ENCODE data around the gene YBX2.
A peak's percentile ranks its signal among the peaks of the same experiment; 100 is the strongest.

The YBX2 gene

DNA sequence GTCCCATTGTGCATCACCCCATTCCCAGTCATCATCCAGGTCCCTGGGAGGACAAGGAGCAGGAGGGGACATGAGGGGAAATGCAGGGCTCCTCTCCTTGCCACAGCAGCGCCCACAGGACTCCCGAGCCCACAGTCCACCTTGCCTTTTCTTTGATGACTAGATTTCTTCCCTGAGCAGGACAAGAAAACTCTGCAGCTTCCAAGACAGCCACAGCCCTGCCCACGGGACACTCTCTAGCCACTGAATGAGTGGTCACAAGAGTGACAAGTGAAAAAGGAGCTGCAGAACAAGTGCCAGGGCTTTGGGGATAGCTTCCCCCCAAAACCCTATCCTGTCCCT is 30.0 kb upstream of the YBX2 start:
- H3K4me3 ChIP-seq (ENCODE audit: low read depth, low read length), result no peak overlapping the region
- TF ChIP-seq CTCF (IDR thresholded peaks at IDR 0.05; ENCODE audit: low read depth, low read length), result no peak
- peaks cover 23% of the 10 kb centered on the region for H3K36me3 ChIP-seq
- no peaks in the 10 kb centered on the region for H3K9me3 ChIP-seq
- H3K27me3 ChIP-seq, result no peaks in the 10 kb centered on the region
- no peak for DNase-seq
- no peaks in the 10 kb centered on the region for H3K4me1 ChIP-seq

- peaks cover 23% of the 10 kb centered on the region for H3K36me3 ChIP-seq
- no peak overlapping the region for H3K4me3 ChIP-seq (ENCODE audit: low read depth, low read length)
- no peaks in the 10 kb centered on the region for H3K27me3 ChIP-seq
- TF ChIP-seq CTCF (IDR thresholded peaks at IDR 0.05; ENCODE audit: low read depth, low read length), result peak; percentile 70
- peak; percentile 61 for DNase-seq
- no peaks in the 10 kb centered on the region for H3K4me1 ChIP-seq
- H3K9me3 ChIP-seq, result no peaks in the 10 kb centered on the region
Measured at GRCh38 chr17:7323731-7324437, 29.4 kb upstream of the YBX2 start.

DNA sequence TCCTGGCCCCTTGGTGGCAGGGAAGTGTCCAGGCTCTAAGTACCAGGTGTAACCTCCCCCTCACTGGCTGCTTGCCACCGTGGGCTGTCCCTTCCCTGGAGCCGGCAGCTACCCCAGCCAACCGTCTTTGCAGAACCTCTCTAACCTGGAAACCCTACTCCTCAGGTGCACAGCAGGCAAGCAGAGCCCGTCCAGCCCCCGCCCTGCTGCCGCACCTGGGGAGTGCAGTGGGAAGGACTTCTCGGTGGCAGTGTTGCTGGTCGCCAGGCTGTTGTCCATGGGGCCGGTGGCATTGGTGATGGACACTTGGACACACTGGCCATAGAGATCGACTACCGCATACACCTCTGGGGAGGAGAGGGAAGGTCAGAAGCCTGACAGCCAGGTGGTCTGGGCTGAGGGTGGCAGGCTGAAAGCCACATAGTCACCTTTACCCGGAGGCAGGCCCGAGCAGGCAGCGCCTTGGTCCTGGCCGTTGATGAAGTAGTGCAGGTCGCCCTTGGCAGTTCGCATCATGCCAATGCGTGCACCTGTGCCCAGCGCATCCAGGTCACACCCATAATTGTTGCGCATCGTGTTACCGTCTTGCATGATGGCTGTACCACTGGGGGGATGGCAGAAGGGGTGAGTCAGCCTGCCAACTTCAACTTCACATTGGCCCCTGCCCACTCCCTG is 28.2 kb upstream of the YBX2 start:
- H3K4me1 ChIP-seq, result no peaks in the 10 kb centered on the region
- DNase-seq, result no peak
- TF ChIP-seq CTCF (IDR thresholded peaks at IDR 0.05; ENCODE audit: low read depth, low read length), result no peak
- H3K36me3 ChIP-seq, result peaks cover 23% of the 10 kb centered on the region
- H3K4me3 ChIP-seq (ENCODE audit: low read depth, low read length), result no peak overlapping the region
- no peaks in the 10 kb centered on the region for H3K27me3 ChIP-seq
- no peaks in the 10 kb centered on the region for H3K9me3 ChIP-seq

DNA sequence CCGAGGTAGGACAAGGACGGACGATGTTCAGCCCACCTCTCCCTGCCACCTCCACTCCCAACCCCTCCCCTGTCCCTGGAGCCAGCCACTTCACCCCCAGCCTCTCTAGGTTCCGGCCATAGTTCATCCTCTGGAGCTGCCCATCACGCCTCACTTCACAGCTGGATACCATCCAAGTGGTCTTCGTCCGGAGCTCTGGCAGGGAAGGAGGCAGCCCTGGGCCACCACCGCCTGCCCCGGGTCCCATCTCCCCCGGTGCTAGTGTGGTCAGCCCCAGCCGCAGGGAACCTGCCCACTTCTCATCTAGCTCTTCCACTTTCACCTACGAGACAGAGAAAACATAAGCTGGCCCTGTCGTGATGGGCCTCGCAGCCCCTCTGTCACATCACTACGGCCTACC is 27.0 kb upstream of the YBX2 start:
- no peaks in the 10 kb centered on the region for H3K4me1 ChIP-seq
- DNase-seq, result no peak
- peaks cover 26% of the 10 kb centered on the region for H3K36me3 ChIP-seq
- no peak overlapping the region for H3K4me3 ChIP-seq (ENCODE audit: low read depth, low read length)
- H3K27me3 ChIP-seq, result no peaks in the 10 kb centered on the region
- TF ChIP-seq CTCF (IDR thresholded peaks at IDR 0.05; ENCODE audit: low read depth, low read length), result no peak
- no peaks in the 10 kb centered on the region for H3K9me3 ChIP-seq

GRCh38 chr17:7318121-7318860 is 23.9 kb upstream of the YBX2 start:
- no peak for TF ChIP-seq CTCF (IDR thresholded peaks at IDR 0.05; ENCODE audit: low read depth, low read length)
- Histone ChIP-seq H3K36me3 (peaks cover 19% of the 10 kb centered on the region), H3K4me3 (ENCODE audit: low read depth, low read length) (no peak overlapping the region)

More at GRCh38 chr17:7318121-7318860, 23.9 kb upstream of the YBX2 start:
- Histone ChIP-seq H3K9me3 (no peaks in the 10 kb centered on the region), H3K27me3 (no peaks in the 10 kb centered on the region), H3K4me1 (no peaks in the 10 kb centered on the region)
- no peak for DNase-seq

Data from BE2C (cell line).